MM.1S (cell line): Measurements from ENCODE around the gene TBC1D14.

Source experiments
- DNase-seq: peaks from one replicate; pipeline ENCODE4 v3.0.0-alpha.2; 2015
- H2AFZ ChIP-seq: fragments of 300-600 bp; sonication (generic); 2 replicates; pipeline ENCODE4 v1.6.0; 2016; ENCODE audit warnings: antibody characterized with exemption, low read length
- H3F3A ChIP-seq: fragments of 300-600 bp; sonication (generic); 2 replicates; pipeline ENCODE4 v1.6.1; 2016; ENCODE audit warnings: mild to moderate bottlenecking, antibody characterized with exemption, low read length, moderate library complexity, mixed read lengths; ENCODE audit not compliant: insufficient read depth
- H3K27ac ChIP-seq: fragments of 300-600 bp; sonication (generic); 2 replicates; pipeline ENCODE4 v1.5.1; 2016; ENCODE audit warnings: mild to moderate bottlenecking, low read length
- H3K27me3 ChIP-seq: fragments of 300-600 bp; sonication (generic); replicated peaks from 2 replicates; pipeline ENCODE4 v1.6.0; 2016; ENCODE audit warnings: low read length; ENCODE audit not compliant: insufficient read depth
- H3K36me3 ChIP-seq: fragments of 300-600 bp; sonication (generic); replicated peaks from 2 replicates; pipeline ENCODE4 v1.6.1; 2016; ENCODE audit warnings: mild to moderate bottlenecking, low read length, mixed read lengths; ENCODE audit not compliant: insufficient read depth
- H3K4me1 ChIP-seq: fragments of 300-600 bp; sonication (generic); 2 replicates; pipeline ENCODE4 v1.6.1; 2016; ENCODE audit warnings: low read length, mixed read lengths
- H3K4me2 ChIP-seq: fragments of 300-600 bp; sonication (generic); 2 replicates; pipeline ENCODE4 v1.6.0; 2016; ENCODE audit warnings: low read depth, low read length
- H3K4me3 ChIP-seq: fragments of 300-600 bp; sonication (generic); 2 replicates; pipeline ENCODE4 v1.5.1; 2016; ENCODE audit warnings: low read length, mixed read lengths
- H3K79me2 ChIP-seq: fragments of 300-600 bp; sonication (generic); 2 replicates; pipeline ENCODE4 v1.6.1; 2016; ENCODE audit warnings: mixed run types, low read length, mixed read lengths
- H3K9ac ChIP-seq: fragments of 300-600 bp; sonication (generic); 2 replicates; pipeline ENCODE4 v1.6.1; 2016; ENCODE audit warnings: low read length, mixed read lengths
- H3K9me2 ChIP-seq: fragments of 300-600 bp; sonication (generic); replicated peaks from 2 replicates; pipeline ENCODE4 v1.6.1; 2016; ENCODE audit warnings: mild to moderate bottlenecking, low read length, mixed read lengths; ENCODE audit not compliant: insufficient read depth
- H3K9me3 ChIP-seq: fragments of 300-600 bp; sonication (generic); replicated peaks from 2 replicates; pipeline ENCODE4 v1.6.1; 2016; ENCODE audit warnings: mild to moderate bottlenecking, low read length, mixed read lengths; ENCODE audit not compliant: insufficient read depth
- H4K20me1 ChIP-seq: fragments of 300-600 bp; sonication (generic); 2 replicates; pipeline ENCODE4 v1.6.1; 2016; ENCODE audit warnings: mild to moderate bottlenecking, low read length, moderate library complexity, mixed read lengths; ENCODE audit not compliant: insufficient read depth
- EZH2 ChIP-seq: fragments of 300-600 bp; sonication (generic); optimal IDR thresholded peaks from 2 replicates; pipeline ENCODE3; 2017; ENCODE audit warnings: low read depth, mild to moderate bottlenecking, antibody characterized with exemption, low read length, mixed read lengths
- EZH2phosphoT487 ChIP-seq: fragments of 300-600 bp; sonication (generic); IDR thresholded peaks from 2 replicates; pipeline ENCODE4 v1.6.1; 2018; ENCODE audit warnings: antibody characterized with exemption, low read length
- TF ChIP-seq, protein P1 (sequence below): fragments of 300-600 bp; sonication (generic); IDR thresholded peaks from 2 replicates; pipeline ENCODE4 v1.5.1; 2016; ENCODE audit warnings: antibody characterized with exemption, low read length, mixed read lengths

TBC1D14 gene

DNA sequence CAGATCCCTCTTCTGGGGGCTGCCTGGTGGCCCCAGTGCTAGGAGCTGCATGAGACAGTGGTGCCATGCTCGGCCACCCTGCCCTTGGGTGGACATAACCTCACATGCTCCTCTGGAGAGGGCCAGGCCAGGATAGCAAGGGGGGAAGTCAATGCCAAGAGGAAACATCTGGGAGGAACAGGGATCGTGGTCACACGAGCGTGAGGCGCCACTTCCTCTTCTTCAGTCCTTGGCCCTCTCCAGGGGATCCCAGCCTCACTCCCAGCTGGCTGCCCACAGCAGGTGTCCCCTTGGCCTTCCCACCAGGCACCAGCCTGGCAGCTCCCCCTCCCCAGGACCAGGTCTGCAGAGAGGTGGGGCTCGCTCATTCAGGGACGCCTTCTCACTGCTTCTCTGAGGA lies 28.6 kb downstream of the TBC1D14 start:
- TF ChIP-seq EZH2phosphoT487, result no peak
- no peak for TF ChIP-seq EZH2
- TF ChIP-seq, protein P1, sequence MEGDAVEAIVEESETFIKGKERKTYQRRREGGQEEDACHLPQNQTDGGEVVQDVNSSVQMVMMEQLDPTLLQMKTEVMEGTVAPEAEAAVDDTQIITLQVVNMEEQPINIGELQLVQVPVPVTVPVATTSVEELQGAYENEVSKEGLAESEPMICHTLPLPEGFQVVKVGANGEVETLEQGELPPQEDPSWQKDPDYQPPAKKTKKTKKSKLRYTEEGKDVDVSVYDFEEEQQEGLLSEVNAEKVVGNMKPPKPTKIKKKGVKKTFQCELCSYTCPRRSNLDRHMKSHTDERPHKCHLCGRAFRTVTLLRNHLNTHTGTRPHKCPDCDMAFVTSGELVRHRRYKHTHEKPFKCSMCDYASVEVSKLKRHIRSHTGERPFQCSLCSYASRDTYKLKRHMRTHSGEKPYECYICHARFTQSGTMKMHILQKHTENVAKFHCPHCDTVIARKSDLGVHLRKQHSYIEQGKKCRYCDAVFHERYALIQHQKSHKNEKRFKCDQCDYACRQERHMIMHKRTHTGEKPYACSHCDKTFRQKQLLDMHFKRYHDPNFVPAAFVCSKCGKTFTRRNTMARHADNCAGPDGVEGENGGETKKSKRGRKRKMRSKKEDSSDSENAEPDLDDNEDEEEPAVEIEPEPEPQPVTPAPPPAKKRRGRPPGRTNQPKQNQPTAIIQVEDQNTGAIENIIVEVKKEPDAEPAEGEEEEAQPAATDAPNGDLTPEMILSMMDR, result no peak
- H3K27ac ChIP-seq, result no peak overlapping the region
- DNase-seq, result no peak
- H3K36me3 ChIP-seq, result no peaks in the 10 kb centered on the region
- no peaks in the 10 kb centered on the region for H4K20me1 ChIP-seq
- no peak overlapping the region for H3K4me3 ChIP-seq
- H2AFZ ChIP-seq, result no peak overlapping the region
- no peaks in the 10 kb centered on the region for H3K9me2 ChIP-seq
- H3K27me3 ChIP-seq, result no peaks in the 10 kb centered on the region
- H3F3A ChIP-seq, result peaks cover 25% of the 10 kb centered on the region
- no peak overlapping the region for H3K9ac ChIP-seq
- no peak overlapping the region for H3K4me2 ChIP-seq
- H3K79me2 ChIP-seq, result peaks cover 33% of the 10 kb centered on the region
- H3K4me1 ChIP-seq, result peaks cover 28% of the 10 kb centered on the region
- no peaks in the 10 kb centered on the region for H3K9me3 ChIP-seq

DNA sequence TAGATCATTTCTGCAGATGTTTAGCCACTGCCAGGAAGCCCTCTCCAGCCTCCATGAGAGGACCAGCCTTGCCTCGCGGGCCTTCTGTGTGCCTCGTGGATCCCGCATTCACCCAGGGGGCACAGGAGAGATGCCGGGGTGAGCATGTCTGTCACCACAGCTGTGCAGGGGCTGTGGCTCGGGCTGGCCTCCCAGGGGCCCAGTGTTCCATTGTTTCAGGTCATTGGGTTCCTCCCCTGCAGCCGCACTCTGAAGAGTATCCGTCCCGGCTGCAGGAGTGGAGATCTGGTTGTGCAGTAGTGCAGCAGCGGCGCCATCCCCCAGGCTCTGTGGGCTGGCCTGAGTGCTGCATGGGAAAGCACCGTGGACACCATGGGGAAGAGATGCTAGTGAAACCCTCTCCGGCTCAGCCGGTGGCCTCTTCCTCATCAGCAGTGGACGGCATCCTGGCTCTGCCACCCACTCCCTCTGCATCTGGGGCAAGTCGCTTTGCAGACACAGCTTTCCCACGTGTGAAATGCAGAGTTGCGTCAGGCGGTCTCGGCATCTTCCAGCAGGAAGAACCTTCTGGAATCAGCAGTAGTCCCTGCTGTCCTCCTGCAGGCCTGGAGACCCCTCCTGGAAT lies 29.1 kb downstream of the TBC1D14 start:
- H3K4me1 ChIP-seq, result peaks cover 32% of the 10 kb centered on the region

DNA sequence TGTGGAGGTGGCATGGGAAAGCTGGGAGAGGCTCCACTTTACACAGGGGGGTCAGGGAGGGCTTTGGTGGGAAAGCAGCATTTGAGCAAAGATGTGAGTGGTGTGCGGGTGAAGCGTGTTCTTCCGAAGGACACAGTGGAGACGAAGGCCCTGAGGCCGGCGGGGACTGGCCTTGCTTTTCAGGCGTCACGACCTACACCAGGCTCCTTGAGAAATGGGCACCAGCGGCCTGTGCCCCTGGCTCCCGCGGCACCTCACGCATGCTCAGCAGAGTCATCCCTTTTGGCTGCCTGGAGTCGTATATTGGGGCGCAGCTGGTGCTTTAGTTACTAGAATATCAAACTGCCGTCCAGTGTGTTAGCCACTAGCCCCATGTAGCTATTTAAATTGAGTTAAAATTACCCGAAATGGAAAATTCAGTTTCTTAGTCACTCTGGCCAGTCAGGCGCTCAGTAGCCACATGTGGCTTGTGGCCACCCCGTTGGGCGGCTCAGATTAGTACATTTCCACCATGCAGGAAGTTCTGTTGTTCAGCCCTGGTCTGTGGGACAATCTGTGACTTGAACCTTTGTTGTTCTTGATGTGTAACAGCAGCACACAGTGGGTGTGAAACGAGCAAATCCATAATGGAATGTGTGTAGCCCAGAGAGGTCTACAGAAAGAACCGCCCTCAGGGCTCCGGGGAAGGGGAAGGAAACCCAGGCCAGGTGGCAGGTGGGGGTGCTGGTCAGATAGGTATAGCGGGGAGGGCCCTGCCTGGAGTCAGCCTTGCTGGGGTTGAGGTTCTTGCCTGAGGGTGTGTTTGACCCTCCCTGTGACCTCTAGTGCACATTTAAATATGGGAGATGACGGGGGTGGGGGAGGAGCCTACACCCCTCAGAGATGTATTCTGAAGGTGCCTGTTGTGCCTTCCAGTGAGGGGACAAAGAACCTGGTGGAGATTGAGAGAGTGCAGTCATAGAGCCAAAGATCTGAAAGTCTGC lies 30.4 kb downstream of the TBC1D14 start:
- Histone ChIP-seq H4K20me1 (no peaks in the 10 kb centered on the region), H3K36me3 (no peaks in the 10 kb centered on the region), H3F3A (peaks cover 29% of the 10 kb centered on the region), H3K4me2 (no peak overlapping the region), H3K79me2 (peaks cover 51% of the 10 kb centered on the region), H3K27ac (no peak overlapping the region), H3K4me3 (no peak overlapping the region), H3K27me3 (no peaks in the 10 kb centered on the region), H3K9me2 (no peaks in the 10 kb centered on the region), H3K9me3 (no peaks in the 10 kb centered on the region), H3K4me1 (peaks cover 32% of the 10 kb centered on the region), H2AFZ (no peak overlapping the region), H3K9ac (no peak overlapping the region)
- no peak for DNase-seq
- TF ChIP-seq, protein P1, result no peak
- TF ChIP-seq EZH2 (no peak), EZH2phosphoT487 (no peak)

More for the DNA sequence above, 29.1 kb downstream of the TBC1D14 start:
- no peak overlapping the region for H3K9ac ChIP-seq
- H3K4me2 ChIP-seq, result no peak overlapping the region
- peaks cover 29% of the 10 kb centered on the region for H3F3A ChIP-seq
- H3K4me3 ChIP-seq, result no peak overlapping the region
- H3K36me3 ChIP-seq, result no peaks in the 10 kb centered on the region
- no peaks in the 10 kb centered on the region for H4K20me1 ChIP-seq
- H3K27me3 ChIP-seq, result no peaks in the 10 kb centered on the region
- H3K27ac ChIP-seq, result no peak overlapping the region
- H2AFZ ChIP-seq, result no peak overlapping the region
- TF ChIP-seq EZH2 (no peak), EZH2phosphoT487 (no peak)
- TF ChIP-seq, protein P1, result no peak
- DNase-seq, result no peak
- H3K9me3 ChIP-seq, result no peaks in the 10 kb centered on the region
- peaks cover 38% of the 10 kb centered on the region for H3K79me2 ChIP-seq
- no peaks in the 10 kb centered on the region for H3K9me2 ChIP-seq
